MM.1S (cell line): ENCODE measurements around the gene RASAL1.

Source experiments
- DNase-seq: peaks from one replicate; pipeline ENCODE4 v3.0.0-alpha.2; 2015
- H2AFZ ChIP-seq: fragments of 300-600 bp; sonication (generic); 2 replicates; pipeline ENCODE4 v1.6.0; 2016; ENCODE audit warnings: antibody characterized with exemption, low read length
- H3F3A ChIP-seq: fragments of 300-600 bp; sonication (generic); 2 replicates; pipeline ENCODE4 v1.6.1; 2016; ENCODE audit warnings: mild to moderate bottlenecking, antibody characterized with exemption, low read length, moderate library complexity, mixed read lengths; ENCODE audit not compliant: insufficient read depth
- H3K27ac ChIP-seq: fragments of 300-600 bp; sonication (generic); 2 replicates; pipeline ENCODE4 v1.5.1; 2016; ENCODE audit warnings: mild to moderate bottlenecking, low read length
- H3K27me3 ChIP-seq: fragments of 300-600 bp; sonication (generic); replicated peaks from 2 replicates; pipeline ENCODE4 v1.6.0; 2016; ENCODE audit warnings: low read length; ENCODE audit not compliant: insufficient read depth
- H3K36me3 ChIP-seq: fragments of 300-600 bp; sonication (generic); replicated peaks from 2 replicates; pipeline ENCODE4 v1.6.1; 2016; ENCODE audit warnings: mild to moderate bottlenecking, low read length, mixed read lengths; ENCODE audit not compliant: insufficient read depth
- H3K4me1 ChIP-seq: fragments of 300-600 bp; sonication (generic); 2 replicates; pipeline ENCODE4 v1.6.1; 2016; ENCODE audit warnings: low read length, mixed read lengths
- H3K4me2 ChIP-seq: fragments of 300-600 bp; sonication (generic); 2 replicates; pipeline ENCODE4 v1.6.0; 2016; ENCODE audit warnings: low read depth, low read length
- H3K4me3 ChIP-seq: fragments of 300-600 bp; sonication (generic); 2 replicates; pipeline ENCODE4 v1.5.1; 2016; ENCODE audit warnings: low read length, mixed read lengths
- H3K79me2 ChIP-seq: fragments of 300-600 bp; sonication (generic); 2 replicates; pipeline ENCODE4 v1.6.1; 2016; ENCODE audit warnings: mixed run types, low read length, mixed read lengths
- H3K9ac ChIP-seq: fragments of 300-600 bp; sonication (generic); 2 replicates; pipeline ENCODE4 v1.6.1; 2016; ENCODE audit warnings: low read length, mixed read lengths
- H3K9me2 ChIP-seq: fragments of 300-600 bp; sonication (generic); replicated peaks from 2 replicates; pipeline ENCODE4 v1.6.1; 2016; ENCODE audit warnings: mild to moderate bottlenecking, low read length, mixed read lengths; ENCODE audit not compliant: insufficient read depth
- H3K9me3 ChIP-seq: fragments of 300-600 bp; sonication (generic); replicated peaks from 2 replicates; pipeline ENCODE4 v1.6.1; 2016; ENCODE audit warnings: mild to moderate bottlenecking, low read length, mixed read lengths; ENCODE audit not compliant: insufficient read depth
- H4K20me1 ChIP-seq: fragments of 300-600 bp; sonication (generic); 2 replicates; pipeline ENCODE4 v1.6.1; 2016; ENCODE audit warnings: mild to moderate bottlenecking, low read length, moderate library complexity, mixed read lengths; ENCODE audit not compliant: insufficient read depth
- EZH2 ChIP-seq: fragments of 300-600 bp; sonication (generic); optimal IDR thresholded peaks from 2 replicates; pipeline ENCODE3; 2017; ENCODE audit warnings: low read depth, mild to moderate bottlenecking, antibody characterized with exemption, low read length, mixed read lengths
- EZH2phosphoT487 ChIP-seq: fragments of 300-600 bp; sonication (generic); IDR thresholded peaks from 2 replicates; pipeline ENCODE4 v1.6.1; 2018; ENCODE audit warnings: antibody characterized with exemption, low read length
- TF ChIP-seq, protein P1 (sequence below): fragments of 300-600 bp; sonication (generic); IDR thresholded peaks from 2 replicates; pipeline ENCODE4 v1.5.1; 2016; ENCODE audit warnings: antibody characterized with exemption, low read length, mixed read lengths

Gene RASAL1

GRCh38 chr12:113152196-113152834 lies 16.8 kb upstream of the RASAL1 start:
- Histone ChIP-seq H3K36me3 (no peaks in the 10 kb centered on the region), H3K9me2 (no peaks in the 10 kb centered on the region), H3K9me3 (no peaks in the 10 kb centered on the region), H4K20me1 (no peaks in the 10 kb centered on the region), H3K4me1 (no peaks in the 10 kb centered on the region), H2AFZ (no peak overlapping the region), H3K9ac (no peak overlapping the region), H3K4me3 (peak overlapping the region; percentile 43; the same call in 1 of the 2 replicates), H3K79me2 (no peaks in the 10 kb centered on the region), H3K27me3 (no peaks in the 10 kb centered on the region; the same call in 1 of the 2 replicates), H3K27ac (no peak overlapping the region), H3K4me2 (peak overlapping the region; percentile 74), H3F3A (no peaks in the 10 kb centered on the region)
- DNase-seq, result no peak
- TF ChIP-seq EZH2 (no peak), EZH2phosphoT487 (no peak)
- TF ChIP-seq, protein P1, sequence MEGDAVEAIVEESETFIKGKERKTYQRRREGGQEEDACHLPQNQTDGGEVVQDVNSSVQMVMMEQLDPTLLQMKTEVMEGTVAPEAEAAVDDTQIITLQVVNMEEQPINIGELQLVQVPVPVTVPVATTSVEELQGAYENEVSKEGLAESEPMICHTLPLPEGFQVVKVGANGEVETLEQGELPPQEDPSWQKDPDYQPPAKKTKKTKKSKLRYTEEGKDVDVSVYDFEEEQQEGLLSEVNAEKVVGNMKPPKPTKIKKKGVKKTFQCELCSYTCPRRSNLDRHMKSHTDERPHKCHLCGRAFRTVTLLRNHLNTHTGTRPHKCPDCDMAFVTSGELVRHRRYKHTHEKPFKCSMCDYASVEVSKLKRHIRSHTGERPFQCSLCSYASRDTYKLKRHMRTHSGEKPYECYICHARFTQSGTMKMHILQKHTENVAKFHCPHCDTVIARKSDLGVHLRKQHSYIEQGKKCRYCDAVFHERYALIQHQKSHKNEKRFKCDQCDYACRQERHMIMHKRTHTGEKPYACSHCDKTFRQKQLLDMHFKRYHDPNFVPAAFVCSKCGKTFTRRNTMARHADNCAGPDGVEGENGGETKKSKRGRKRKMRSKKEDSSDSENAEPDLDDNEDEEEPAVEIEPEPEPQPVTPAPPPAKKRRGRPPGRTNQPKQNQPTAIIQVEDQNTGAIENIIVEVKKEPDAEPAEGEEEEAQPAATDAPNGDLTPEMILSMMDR, result no peak

- H4K20me1 ChIP-seq, result no peaks in the 10 kb centered on the region
- H3K4me2 ChIP-seq, result no peak overlapping the region
- no peaks in the 10 kb centered on the region for H3K36me3 ChIP-seq
- no peak overlapping the region for H3K27ac ChIP-seq
- H3F3A ChIP-seq, result no peaks in the 10 kb centered on the region
- no peaks in the 10 kb centered on the region for H3K9me3 ChIP-seq
- H3K9me2 ChIP-seq, result no peaks in the 10 kb centered on the region
- H3K4me1 ChIP-seq, result no peaks in the 10 kb centered on the region
- TF ChIP-seq, protein P1, result no peak
- no peak for TF ChIP-seq EZH2phosphoT487
- TF ChIP-seq EZH2, result no peak
- DNase-seq, result no peak
- H3K27me3 ChIP-seq, result no peaks in the 10 kb centered on the region; the same call in 1 of the 2 replicates
- no peak overlapping the region for H2AFZ ChIP-seq
- no peak overlapping the region for H3K9ac ChIP-seq
- H3K4me3 ChIP-seq, result no peak overlapping the region
- H3K79me2 ChIP-seq, result no peaks in the 10 kb centered on the region
Observed at GRCh38 chr12:113151655-113152054, 16.1 kb upstream of the RASAL1 start.

- Histone ChIP-seq H3K36me3 (no peaks in the 10 kb centered on the region), H3K27ac (no peak within 1 kb of the TSS), H2AFZ (no peak within 1 kb of the TSS), H3K4me3 (no peak within 1 kb of the TSS), H3K4me1 (no peaks in the 10 kb centered on the region), H3F3A (no peaks in the 10 kb centered on the region), H3K9ac (no peak within 1 kb of the TSS), H3K79me2 (no peaks in the 10 kb centered on the region), H3K9me3 (no peaks in the 10 kb centered on the region), H4K20me1 (no peaks in the 10 kb centered on the region), H3K4me2 (no peak within 1 kb of the TSS), H3K27me3 (no peaks in the 10 kb centered on the region; the same call in 1 of the 2 replicates), H3K9me2 (no peaks in the 10 kb centered on the region)
- no peak for TF ChIP-seq EZH2phosphoT487
- TF ChIP-seq, protein P1, result no peak
- no peak for TF ChIP-seq EZH2
- no peak for DNase-seq
Observed at GRCh38 chr12:113149361-113150150, 14.0 kb upstream of the RASAL1 start, which contains the start of gene CFAP73. Gene CFAP73, plus strand, starts transcription at chr12:113149724. Its CDS starts 134 bp downstream, at chr12:113149858.
